ENCODE measurements around the gene ALDH3A1. TPM values are rescaled to one million over a fixed set of nuclear protein-coding genes. Genes with fewer than 3 reads are reported as not detected.

The ALDH3A1 gene
- total RNA-seq, 1 experiment from 2014 or later, result not detected

DNA sequence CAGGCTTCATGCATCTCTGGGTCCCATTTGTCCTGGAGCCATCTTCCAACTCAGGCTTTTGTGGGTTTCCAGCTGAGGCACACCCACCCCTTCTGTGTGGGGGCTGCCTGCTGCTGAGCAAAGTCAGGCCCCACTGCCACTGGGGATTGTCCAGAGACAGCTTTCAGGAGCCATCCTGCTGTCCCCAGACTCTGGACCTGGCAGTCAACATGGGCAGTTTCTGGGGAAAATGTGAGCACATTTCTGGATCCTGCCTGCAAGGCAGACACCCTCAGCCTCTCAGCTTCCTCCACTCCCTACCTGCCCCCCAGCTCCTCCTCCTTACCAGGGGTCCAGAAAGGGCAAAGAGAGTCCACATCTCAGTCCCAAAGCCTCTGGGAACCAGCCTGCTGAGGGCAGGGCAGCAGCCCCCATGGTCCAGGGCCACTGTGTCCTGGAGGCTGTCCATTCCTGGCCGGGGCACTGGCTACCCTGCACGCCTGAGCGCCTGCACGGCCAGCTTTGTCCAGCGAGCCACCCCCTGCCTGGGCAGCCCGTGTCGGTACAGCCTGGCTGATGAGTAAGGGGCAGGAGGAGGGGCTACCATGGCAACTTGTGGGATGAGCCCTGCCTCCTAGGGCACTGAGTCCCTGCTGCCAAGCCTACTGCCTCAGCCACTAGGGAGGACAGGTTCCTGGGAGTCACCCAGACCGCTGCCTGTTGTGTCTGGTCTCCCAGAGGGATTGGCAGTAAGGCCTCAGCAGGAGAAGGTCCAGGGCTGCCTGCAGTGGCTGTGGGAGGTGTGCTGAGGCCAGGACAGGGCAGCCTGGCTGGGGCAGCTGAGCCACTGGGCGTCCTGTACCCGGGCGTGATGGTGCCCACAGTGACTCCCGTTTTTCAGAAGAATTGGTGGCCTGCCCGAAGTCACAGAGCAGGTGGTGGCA lies 31.7 kb downstream of the ALDH3A1 start, which contains the start of gene SLC47A2:
Gene SLC47A2, minus strand, starts transcription at position 477 of the 923 bp plus-strand sequence. Its CDS starts 29 bp downstream, at position 448.
- H3K4me3 ChIP-seq (ENCODE audit: low read length), result no peak within 1 kb of the TSS
- H3K4me2 ChIP-seq (ENCODE audit: low read depth, low read length, poor library complexity, severe bottlenecking), result no peak within 1 kb of the TSS
- DNase-seq, result no peak
- peaks cover 3% of the 10 kb centered on the region; the same call in 1 of the 2 replicates for H4K20me1 ChIP-seq (ENCODE audit: insufficient read depth, low read depth, low read length)
- H3K9ac ChIP-seq (ENCODE audit: low read length), result no peak within 1 kb of the TSS
- no peaks in the 10 kb centered on the region for H3K4me1 ChIP-seq (ENCODE audit: low read length)
- no peak within 1 kb of the TSS for H2AFZ ChIP-seq (ENCODE audit: low read length)
- no peaks in the 10 kb centered on the region for H3K36me3 ChIP-seq (ENCODE audit: insufficient read depth, low read length)
- no peaks in the 10 kb centered on the region for H3K9me3 ChIP-seq (ENCODE audit: low read length)
- H3K27ac ChIP-seq (ENCODE audit: low read length), result no peak within 1 kb of the TSS
- no peaks in the 10 kb centered on the region for H3K79me2 ChIP-seq (ENCODE audit: low read length)
- no peaks in the 10 kb centered on the region for H3K9me2 ChIP-seq (replicated peaks; ENCODE audit: insufficient read depth, low read length)
- H3K27me3 ChIP-seq (ENCODE audit: low read length), result no peaks in the 10 kb centered on the region

DNA sequence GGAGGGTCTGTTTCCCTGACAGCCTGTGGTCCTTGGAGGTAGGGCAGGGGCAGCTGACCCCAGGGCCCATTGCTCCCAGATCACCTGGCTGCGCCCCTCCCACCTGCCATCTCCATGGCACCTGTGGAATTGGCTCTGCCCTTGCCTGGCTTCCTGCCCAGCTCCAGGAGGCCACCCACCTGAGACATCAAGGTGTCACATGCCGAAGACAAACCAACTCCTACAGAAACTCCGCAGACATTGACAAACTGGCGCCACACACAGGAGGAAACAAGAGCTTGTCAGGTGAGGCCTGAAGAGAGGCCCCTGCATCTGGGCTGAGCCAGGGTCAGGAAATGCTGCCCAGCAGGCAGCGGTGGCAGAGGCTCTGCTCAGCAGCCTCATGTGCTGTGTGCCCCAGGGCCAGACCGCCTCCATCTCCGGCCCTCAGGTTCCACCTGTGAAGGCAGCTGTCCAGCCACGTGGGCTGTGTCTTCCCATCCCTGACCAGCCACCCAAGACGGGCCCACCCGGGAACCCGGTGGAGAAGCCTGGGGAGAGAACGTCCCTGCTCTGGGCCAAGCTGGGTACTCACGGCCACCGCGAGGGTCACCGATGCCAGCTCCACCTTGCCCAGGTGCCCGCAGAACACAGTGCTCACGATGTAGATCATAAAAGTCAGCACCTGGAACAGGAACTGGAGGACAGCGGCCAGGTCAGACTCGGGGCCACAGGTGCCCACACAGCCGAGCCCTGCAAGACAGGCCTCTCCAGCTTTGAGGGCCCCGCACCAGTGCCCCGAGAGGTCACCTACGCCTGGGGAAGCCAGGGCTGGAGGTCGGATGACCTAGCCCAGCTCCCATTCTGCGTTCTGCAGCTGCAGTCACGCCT lies 33.3 kb downstream of the ALDH3A1 start:
- Histone ChIP-seq H3K4me3 (ENCODE audit: low read length) (no peak overlapping the region), H3K27ac (ENCODE audit: low read length) (no peak overlapping the region), H3K9ac (ENCODE audit: low read length) (no peak overlapping the region), H3K9me2 (replicated peaks; ENCODE audit: insufficient read depth, low read length) (no peaks in the 10 kb centered on the region), H2AFZ (ENCODE audit: low read length) (no peak overlapping the region), H3K36me3 (ENCODE audit: insufficient read depth, low read length) (no peaks in the 10 kb centered on the region), H3K4me2 (ENCODE audit: low read depth, low read length, poor library complexity, severe bottlenecking) (no peak overlapping the region), H3K4me1 (ENCODE audit: low read length) (no peaks in the 10 kb centered on the region), H3K79me2 (ENCODE audit: low read length) (no peaks in the 10 kb centered on the region), H3K9me3 (ENCODE audit: low read length) (no peaks in the 10 kb centered on the region), H4K20me1 (ENCODE audit: insufficient read depth, low read depth, low read length) (peaks cover 3% of the 10 kb centered on the region; the same call in 1 of the 2 replicates), H3K27me3 (ENCODE audit: low read length) (no peaks in the 10 kb centered on the region)
- DNase-seq, result no peak

DNA sequence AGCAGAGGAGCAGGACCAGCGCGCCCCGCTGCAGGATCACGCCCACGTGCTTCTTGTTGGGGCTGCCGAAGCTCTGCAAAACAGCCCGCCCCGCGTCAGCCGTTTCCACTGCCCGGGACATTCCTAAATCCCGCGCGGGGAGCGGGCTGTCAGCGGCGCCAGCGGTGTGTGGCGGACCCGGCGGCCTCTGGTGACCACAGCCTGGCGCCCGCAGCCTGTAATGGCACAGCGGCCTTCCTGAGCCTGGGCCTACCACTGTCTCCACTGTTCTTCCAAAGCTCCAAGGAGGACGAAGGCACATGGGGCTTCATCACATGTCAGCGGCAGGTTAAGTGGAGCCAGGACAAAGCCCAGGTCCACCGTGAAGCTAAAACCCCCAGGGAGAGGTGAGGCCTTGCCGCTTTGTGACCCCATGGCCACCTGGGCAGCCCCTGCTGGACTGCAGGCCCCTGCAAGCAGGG lies 34.2 kb downstream of the ALDH3A1 start:
- no peaks in the 10 kb centered on the region for H3K27me3 ChIP-seq (ENCODE audit: low read length)
- H3K9me2 ChIP-seq (replicated peaks; ENCODE audit: insufficient read depth, low read length), result no peaks in the 10 kb centered on the region
- no peak overlapping the region for H3K27ac ChIP-seq (ENCODE audit: low read length)
- DNase-seq, result no peak
- H3K36me3 ChIP-seq (ENCODE audit: insufficient read depth, low read length), result no peaks in the 10 kb centered on the region
- H3K9me3 ChIP-seq (ENCODE audit: low read length), result no peaks in the 10 kb centered on the region
- H3K9ac ChIP-seq (ENCODE audit: low read length), result no peak overlapping the region
- H3K4me2 ChIP-seq (ENCODE audit: low read depth, low read length, poor library complexity, severe bottlenecking), result no peak overlapping the region
- H3K4me3 ChIP-seq (ENCODE audit: low read length), result no peak overlapping the region
- peaks cover under 1% of the 10 kb centered on the region; the same call in 1 of the 2 replicates for H4K20me1 ChIP-seq (ENCODE audit: insufficient read depth, low read depth, low read length)
- no peaks in the 10 kb centered on the region for H3K4me1 ChIP-seq (ENCODE audit: low read length)
- no peak overlapping the region for H2AFZ ChIP-seq (ENCODE audit: low read length)
- no peaks in the 10 kb centered on the region for H3K79me2 ChIP-seq (ENCODE audit: low read length)

DNA sequence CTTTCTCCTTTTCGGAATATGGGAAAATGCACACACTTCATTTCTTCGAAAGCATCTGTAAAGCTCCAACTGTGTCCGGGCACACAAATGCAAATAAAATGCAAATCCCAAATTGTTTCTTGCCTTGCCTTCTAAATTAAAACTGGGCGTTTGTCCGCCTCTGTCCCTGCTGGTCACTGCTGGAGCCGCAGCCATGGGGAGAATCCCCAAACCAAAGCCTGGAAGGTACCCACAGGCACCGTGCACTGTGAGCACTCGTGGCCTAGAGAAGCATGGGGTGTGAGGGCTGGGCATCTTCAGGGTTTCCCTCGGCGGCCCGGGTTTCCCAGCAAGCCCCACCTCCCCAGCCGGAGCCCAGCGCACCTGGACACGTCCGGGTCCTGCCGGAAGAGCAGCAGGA lies 34.6 kb downstream of the ALDH3A1 start:
- H3K9me2 ChIP-seq (replicated peaks; ENCODE audit: insufficient read depth, low read length), result no peaks in the 10 kb centered on the region
- no peak overlapping the region for H3K27ac ChIP-seq (ENCODE audit: low read length)

DNA sequence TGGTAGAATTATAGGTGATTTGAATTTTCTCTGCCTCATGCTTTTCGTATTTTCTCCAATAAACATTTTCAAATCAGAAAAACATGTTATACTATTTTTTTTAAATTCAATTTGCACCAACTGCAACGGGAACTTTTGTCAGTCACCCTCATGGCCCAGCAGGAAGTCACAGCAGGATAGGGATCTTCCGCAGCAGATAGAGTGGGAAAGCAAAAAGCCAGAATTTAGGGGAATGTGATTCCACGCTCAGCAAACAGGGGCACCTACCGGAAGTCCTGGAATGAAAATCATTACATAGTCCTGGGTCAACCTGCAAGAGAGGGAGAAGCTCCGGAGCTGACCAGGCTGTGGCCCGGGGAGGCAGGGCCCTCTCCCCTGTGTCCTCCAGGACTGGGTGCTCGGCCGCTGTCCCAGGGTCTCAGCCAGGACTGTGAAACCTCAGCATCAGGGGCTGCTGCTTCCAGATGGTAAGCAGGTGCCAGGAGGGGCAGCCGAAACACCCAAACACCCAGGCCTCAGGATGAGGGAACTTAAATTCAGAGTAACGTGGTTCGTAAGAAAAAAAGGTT lies 35.6 kb downstream of the ALDH3A1 start:
- Histone ChIP-seq H4K20me1 (ENCODE audit: insufficient read depth, low read depth, low read length) (no peaks in the 10 kb centered on the region), H3K4me1 (ENCODE audit: low read length) (no peaks in the 10 kb centered on the region), H3K9ac (ENCODE audit: low read length) (no peak overlapping the region), H3K9me2 (replicated peaks; ENCODE audit: insufficient read depth, low read length) (no peaks in the 10 kb centered on the region), H3K27me3 (ENCODE audit: low read length) (no peaks in the 10 kb centered on the region), H2AFZ (ENCODE audit: low read length) (no peak overlapping the region), H3K4me3 (ENCODE audit: low read length) (no peak overlapping the region), H3K36me3 (ENCODE audit: insufficient read depth, low read length) (no peaks in the 10 kb centered on the region), H3K79me2 (ENCODE audit: low read length) (no peaks in the 10 kb centered on the region), H3K4me2 (ENCODE audit: low read depth, low read length, poor library complexity, severe bottlenecking) (no peak overlapping the region), H3K27ac (ENCODE audit: low read length) (no peak overlapping the region), H3K9me3 (ENCODE audit: low read length) (no peaks in the 10 kb centered on the region)
- no peak for DNase-seq

More for the DNA sequence above, 34.6 kb downstream of the ALDH3A1 start:
- no peak for DNase-seq
- no peak overlapping the region for H3K9ac ChIP-seq (ENCODE audit: low read length)
- no peak overlapping the region for H3K4me3 ChIP-seq (ENCODE audit: low read length)
- H3K4me1 ChIP-seq (ENCODE audit: low read length), result no peaks in the 10 kb centered on the region
- no peak overlapping the region for H3K4me2 ChIP-seq (ENCODE audit: low read depth, low read length, poor library complexity, severe bottlenecking)
- H3K27me3 ChIP-seq (ENCODE audit: low read length), result no peaks in the 10 kb centered on the region
- H4K20me1 ChIP-seq (ENCODE audit: insufficient read depth, low read depth, low read length), result no peaks in the 10 kb centered on the region
- H3K79me2 ChIP-seq (ENCODE audit: low read length), result no peaks in the 10 kb centered on the region
- H3K9me3 ChIP-seq (ENCODE audit: low read length), result no peaks in the 10 kb centered on the region
- no peaks in the 10 kb centered on the region for H3K36me3 ChIP-seq (ENCODE audit: insufficient read depth, low read length)
- H2AFZ ChIP-seq (ENCODE audit: low read length), result no peak overlapping the region

DNA sequence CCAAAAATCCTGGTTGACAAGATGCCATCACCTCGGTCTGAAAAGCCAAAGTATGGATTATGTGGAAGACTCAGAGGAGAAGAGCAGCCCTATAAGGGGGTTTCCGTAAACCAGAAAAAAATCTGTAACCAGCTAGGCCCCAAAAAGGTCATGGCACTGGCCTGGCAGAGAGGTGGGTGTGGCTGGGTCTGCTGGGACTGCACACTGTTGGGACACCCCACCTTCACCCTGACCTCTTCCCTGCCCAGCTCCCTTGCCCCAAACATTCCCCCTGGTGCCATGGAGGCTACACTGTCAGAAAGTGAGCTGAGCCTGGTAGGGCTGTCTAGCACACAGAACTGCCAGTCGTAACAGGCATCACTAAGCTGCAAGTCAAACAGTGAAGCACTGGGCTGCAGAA lies 38.3 kb downstream of the ALDH3A1 start:
- Histone ChIP-seq H3K9ac (ENCODE audit: low read length) (no peak overlapping the region), H3K4me1 (ENCODE audit: low read length) (no peaks in the 10 kb centered on the region), H3K36me3 (ENCODE audit: insufficient read depth, low read length) (no peaks in the 10 kb centered on the region), H3K9me2 (replicated peaks; ENCODE audit: insufficient read depth, low read length) (no peaks in the 10 kb centered on the region), H3K4me3 (ENCODE audit: low read length) (no peak overlapping the region), H3K4me2 (ENCODE audit: low read depth, low read length, poor library complexity, severe bottlenecking) (no peak overlapping the region), H3K9me3 (ENCODE audit: low read length) (no peaks in the 10 kb centered on the region), H3K79me2 (ENCODE audit: low read length) (no peaks in the 10 kb centered on the region), H4K20me1 (ENCODE audit: insufficient read depth, low read depth, low read length) (no peaks in the 10 kb centered on the region), H3K27me3 (ENCODE audit: low read length) (no peaks in the 10 kb centered on the region), H2AFZ (ENCODE audit: low read length) (no peak overlapping the region), H3K27ac (ENCODE audit: low read length) (no peak overlapping the region)
- DNase-seq, result no peak

DNA sequence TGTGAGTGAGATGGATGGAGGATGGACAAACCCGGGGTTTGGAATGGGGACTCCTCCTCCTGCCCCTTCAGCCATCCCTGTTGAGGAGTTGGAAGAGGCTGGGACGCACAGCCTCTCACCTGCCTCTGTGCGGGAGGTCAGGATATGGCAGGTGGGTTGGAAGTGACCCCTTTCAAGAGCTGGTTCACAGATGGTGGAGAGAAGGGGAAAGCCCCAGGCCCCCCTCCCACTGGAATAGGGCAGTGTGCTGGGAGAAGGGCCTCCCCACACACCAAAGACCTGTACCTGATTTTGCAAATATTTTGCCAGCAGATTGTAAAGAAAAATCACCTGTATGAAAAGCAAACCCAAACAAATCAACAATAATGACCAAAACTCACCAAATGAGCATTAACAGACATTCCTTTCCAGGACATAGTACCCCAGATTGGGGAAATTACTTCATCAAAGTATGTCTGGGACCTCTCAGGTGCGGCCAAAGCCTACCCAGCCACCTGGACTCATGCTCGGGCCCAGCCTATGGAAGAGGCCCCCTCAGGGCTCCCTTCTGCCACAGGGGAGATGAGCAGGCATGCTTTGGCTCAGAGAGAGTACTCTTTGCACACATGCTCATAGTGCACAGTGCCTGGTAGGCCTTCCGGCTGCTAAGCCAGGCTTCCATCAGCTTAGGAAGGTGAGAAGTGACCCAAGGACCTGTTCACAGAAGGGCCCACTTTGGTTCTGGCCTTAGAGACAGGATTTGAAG lies 39.5 kb downstream of the ALDH3A1 start:
- H3K4me3 ChIP-seq (ENCODE audit: low read length), result no peak overlapping the region
- no peaks in the 10 kb centered on the region for H3K27me3 ChIP-seq (ENCODE audit: low read length)
- no peaks in the 10 kb centered on the region for H3K9me2 ChIP-seq (replicated peaks; ENCODE audit: insufficient read depth, low read length)
- H3K4me1 ChIP-seq (ENCODE audit: low read length), result no peaks in the 10 kb centered on the region
- no peak overlapping the region for H3K4me2 ChIP-seq (ENCODE audit: low read depth, low read length, poor library complexity, severe bottlenecking)
- no peaks in the 10 kb centered on the region for H3K36me3 ChIP-seq (ENCODE audit: insufficient read depth, low read length)
- DNase-seq, result no peak
- H2AFZ ChIP-seq (ENCODE audit: low read length), result no peak overlapping the region
- no peak overlapping the region for H3K27ac ChIP-seq (ENCODE audit: low read length)
- no peaks in the 10 kb centered on the region for H3K9me3 ChIP-seq (ENCODE audit: low read length)
- H4K20me1 ChIP-seq (ENCODE audit: insufficient read depth, low read depth, low read length), result no peaks in the 10 kb centered on the region
- no peaks in the 10 kb centered on the region for H3K79me2 ChIP-seq (ENCODE audit: low read length)
- no peak overlapping the region for H3K9ac ChIP-seq (ENCODE audit: low read length)
